Body of pancreas (tissue), 4 donors: ENCODE results near the gene OSBPL2.

Source experiments
- POLR2A ChIP-seq, 3 donors: fragments of 450-650 bp; IDR thresholded peaks; one replicate each; pipeline ENCODE4 v1.6.1; 2016; ENCODE audit warnings: antibody characterized with exemption in 3 of 3, mild to moderate bottlenecking in 2 of 3
- TF ChIP-seq, protein P1 (sequence below), 7 experiments: fragments of 450-650 bp in 4 of 7; fragments of 200-600 bp in 3 of 7; sonication (generic) in 3 of 7; IDR thresholded peaks; one replicate each; pipeline ENCODE4 v1.5.1; 2016 to 2019; ENCODE audit warnings: antibody characterized with exemption in 7 of 7

DNA sequence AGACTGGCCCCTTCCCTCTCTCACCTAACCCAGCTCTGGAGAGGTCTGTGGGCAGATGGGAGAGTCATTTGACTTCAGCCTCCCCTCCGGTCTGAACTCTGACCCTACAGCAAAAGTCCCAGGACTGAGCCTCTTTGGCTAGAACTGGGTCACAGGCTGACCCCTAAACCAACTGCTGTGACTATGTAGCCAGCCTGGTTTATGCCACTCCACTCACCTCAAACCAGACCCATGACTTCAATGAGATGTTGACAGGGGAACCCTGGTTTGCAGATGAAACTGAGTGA lies 864 bp upstream of the OSBPL2 start:
- TF ChIP-seq, protein P1, sequence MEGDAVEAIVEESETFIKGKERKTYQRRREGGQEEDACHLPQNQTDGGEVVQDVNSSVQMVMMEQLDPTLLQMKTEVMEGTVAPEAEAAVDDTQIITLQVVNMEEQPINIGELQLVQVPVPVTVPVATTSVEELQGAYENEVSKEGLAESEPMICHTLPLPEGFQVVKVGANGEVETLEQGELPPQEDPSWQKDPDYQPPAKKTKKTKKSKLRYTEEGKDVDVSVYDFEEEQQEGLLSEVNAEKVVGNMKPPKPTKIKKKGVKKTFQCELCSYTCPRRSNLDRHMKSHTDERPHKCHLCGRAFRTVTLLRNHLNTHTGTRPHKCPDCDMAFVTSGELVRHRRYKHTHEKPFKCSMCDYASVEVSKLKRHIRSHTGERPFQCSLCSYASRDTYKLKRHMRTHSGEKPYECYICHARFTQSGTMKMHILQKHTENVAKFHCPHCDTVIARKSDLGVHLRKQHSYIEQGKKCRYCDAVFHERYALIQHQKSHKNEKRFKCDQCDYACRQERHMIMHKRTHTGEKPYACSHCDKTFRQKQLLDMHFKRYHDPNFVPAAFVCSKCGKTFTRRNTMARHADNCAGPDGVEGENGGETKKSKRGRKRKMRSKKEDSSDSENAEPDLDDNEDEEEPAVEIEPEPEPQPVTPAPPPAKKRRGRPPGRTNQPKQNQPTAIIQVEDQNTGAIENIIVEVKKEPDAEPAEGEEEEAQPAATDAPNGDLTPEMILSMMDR (IDR thresholded peaks at IDR 0.05) = no peak
- TF ChIP-seq POLR2A (IDR thresholded peaks at IDR 0.05) = no peak
